ENCODE results near the gene SIVA1.
"Not testable (repeated sequence)": the region's sequence is repeated elsewhere in the genome, so short reads cannot be mapped to it uniquely, and the experiment has no call there.

The SIVA1 gene

DNA sequence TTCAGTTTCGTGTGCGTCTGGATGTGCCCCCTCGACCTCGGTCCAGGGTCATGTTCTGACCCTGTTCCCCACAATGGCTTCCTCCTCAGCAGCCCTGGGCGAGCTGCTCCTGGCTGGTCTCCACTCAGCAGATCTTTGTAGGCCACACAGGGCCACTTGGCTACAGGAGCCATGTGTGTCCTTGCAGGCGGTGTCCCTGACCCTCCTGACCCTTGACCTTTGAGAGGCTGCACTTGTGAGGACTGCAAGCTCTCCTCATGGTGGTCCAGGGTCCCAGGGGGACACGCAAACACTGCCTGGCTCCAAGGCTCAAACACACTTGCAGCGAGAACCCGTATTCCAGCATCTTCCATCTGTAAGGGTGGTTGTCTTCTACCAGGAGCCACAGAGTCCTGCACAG lies 7.5 kb upstream of the SIVA1 start:
- peak overlapping the region; percentile 98 for H3K27ac ChIP-seq
- TF ChIP-seq, protein P1, sequence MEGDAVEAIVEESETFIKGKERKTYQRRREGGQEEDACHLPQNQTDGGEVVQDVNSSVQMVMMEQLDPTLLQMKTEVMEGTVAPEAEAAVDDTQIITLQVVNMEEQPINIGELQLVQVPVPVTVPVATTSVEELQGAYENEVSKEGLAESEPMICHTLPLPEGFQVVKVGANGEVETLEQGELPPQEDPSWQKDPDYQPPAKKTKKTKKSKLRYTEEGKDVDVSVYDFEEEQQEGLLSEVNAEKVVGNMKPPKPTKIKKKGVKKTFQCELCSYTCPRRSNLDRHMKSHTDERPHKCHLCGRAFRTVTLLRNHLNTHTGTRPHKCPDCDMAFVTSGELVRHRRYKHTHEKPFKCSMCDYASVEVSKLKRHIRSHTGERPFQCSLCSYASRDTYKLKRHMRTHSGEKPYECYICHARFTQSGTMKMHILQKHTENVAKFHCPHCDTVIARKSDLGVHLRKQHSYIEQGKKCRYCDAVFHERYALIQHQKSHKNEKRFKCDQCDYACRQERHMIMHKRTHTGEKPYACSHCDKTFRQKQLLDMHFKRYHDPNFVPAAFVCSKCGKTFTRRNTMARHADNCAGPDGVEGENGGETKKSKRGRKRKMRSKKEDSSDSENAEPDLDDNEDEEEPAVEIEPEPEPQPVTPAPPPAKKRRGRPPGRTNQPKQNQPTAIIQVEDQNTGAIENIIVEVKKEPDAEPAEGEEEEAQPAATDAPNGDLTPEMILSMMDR (conservative IDR thresholded peaks at IDR 0.05): no peak

DNA sequence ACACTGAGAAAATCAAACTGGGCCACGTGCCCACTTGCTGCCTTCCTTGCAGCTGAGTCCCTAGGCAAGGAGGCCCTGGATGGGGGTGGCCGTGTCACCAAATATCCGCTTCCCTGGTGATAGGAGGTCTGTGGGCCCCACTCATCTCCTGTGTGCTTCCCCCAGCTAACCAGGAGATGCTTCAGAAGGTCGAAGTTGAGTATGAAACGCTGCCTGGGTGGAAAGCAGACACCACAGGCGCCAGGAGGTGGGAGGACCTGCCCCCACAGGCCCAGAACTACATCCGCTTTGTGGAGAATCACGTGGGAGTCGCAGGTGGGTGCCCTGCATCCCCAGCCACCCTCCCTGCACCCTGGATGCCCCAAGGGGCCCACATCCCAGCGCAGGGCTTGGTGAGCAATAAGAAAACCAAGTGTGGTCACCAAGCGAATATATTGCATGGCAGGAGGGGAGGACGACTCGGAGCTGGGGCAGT lies 6.8 kb upstream of the SIVA1 start:
- H3K27ac ChIP-seq: peak overlapping the region; percentile 98
- TF ChIP-seq, protein P1 (conservative IDR thresholded peaks at IDR 0.05): no peak

DNA sequence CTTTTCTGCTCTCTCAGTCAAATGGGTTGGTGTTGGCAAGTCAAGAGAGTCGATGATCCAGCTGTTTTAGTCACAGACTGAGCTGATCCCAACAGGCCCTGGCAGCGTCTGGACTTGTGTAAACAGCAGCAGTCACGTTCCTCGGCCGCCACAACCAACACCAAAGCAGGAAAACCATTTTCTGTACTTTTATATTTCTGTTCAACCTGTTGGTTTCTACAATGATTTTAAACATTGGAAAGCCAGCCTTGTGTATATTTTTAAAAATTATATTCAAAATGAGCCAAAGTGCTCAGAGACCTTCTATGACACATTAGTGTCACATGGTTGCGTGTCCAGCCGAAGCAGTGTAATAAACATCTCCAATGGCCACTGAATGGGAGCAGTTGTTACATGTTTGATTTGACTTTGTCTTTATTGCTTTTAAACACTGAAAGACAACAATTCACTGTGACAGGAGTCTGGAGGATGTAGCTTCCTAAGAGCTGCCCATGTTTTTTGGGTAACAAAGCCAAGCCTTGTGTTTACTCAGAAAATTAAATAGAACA lies 5.9 kb upstream of the SIVA1 start:
- H3K27ac ChIP-seq: peak overlapping the region; percentile 98
- TF ChIP-seq, protein P1 (conservative IDR thresholded peaks at IDR 0.05): no peak

DNA sequence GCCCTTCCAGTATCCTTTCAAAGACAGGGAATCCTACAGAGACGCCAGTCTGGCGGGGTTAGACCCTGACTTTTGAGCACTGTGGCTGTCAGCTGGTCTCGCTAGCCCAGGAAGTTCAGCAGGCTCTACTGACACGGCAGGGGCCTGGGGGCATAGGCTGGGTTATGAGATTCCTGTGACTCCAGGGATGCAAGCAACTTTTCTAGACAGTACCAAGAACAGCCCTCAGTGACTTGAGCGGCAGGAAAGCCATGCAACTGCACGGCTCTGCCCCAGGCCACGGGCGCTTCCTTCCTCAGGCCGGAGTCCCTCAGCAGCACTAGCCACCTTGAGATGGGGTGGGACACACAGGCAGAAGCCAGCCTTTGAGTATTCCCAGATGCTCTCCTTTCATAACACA lies 5.1 kb upstream of the SIVA1 start:
- TF ChIP-seq, protein P1 (conservative IDR thresholded peaks at IDR 0.05): no peak
- H3K27ac ChIP-seq: peak overlapping the region; percentile 98

DNA sequence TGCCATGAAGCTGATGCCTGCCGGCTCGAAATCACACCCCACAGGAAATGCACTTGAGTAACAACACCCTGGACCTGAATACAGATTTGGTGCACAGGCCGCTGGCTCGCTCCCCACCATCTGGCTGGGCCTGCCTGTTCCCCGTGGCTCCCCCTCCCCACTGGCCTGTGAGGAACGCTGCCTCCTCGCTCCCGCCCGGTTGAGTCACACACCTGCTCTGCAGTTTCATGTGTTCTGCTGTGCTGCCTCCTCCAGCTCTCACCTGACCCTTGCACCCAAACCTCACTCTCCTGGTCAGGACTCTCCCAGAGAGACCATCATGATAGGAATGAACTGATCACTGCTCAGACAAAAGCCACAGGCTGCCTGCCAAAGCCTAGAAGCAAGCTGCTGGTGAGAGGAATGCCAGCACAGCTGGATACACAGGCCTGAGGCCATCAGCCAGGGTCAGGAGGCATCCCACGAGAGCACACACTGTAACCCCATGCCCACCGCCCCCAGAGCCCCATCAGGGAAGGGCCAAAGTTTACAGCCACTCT lies 3.8 kb upstream of the SIVA1 start:
- H3K27ac ChIP-seq: peak overlapping the region; percentile 98

DNA sequence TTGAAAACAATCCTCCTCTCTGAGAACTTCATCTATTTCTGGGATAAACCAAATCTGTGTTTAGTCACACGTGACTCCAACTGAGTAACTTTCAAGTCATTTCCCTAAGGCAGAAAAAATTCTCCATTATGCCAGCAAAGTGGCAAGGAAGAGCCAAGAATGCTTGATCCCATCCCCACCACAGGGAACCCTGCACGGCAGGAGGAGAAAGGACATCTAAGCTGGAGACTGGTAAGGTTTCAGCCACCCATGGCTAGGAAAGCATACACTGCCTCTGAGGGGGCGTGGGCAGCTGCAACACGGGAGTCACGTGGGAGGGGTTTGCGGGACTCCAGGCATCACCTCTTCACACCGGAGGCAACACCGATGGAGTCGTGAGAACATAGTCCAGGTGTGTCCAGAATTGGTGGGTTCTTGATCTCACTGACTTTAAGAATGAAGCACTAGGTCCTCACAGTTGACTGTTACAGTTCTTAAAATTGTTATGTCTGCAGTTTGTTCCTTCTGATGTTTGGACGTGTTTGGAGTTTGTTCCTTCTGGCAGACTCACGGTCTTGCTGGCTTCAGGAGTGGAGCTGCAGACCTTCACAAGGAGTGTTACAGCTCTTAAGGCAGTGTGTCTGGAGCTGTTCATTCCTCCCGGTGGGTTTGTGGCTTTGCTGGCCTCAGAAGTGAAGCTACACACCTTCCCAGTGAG lies 2.7 kb upstream of the SIVA1 start:
- H3K27ac ChIP-seq: peak overlapping the region; percentile 98
- TF ChIP-seq, protein P1 (conservative IDR thresholded peaks at IDR 0.05): no peak

More for the DNA sequence above, 3.8 kb upstream of the SIVA1 start:
- TF ChIP-seq, protein P1 (conservative IDR thresholded peaks at IDR 0.05): no peak

DNA sequence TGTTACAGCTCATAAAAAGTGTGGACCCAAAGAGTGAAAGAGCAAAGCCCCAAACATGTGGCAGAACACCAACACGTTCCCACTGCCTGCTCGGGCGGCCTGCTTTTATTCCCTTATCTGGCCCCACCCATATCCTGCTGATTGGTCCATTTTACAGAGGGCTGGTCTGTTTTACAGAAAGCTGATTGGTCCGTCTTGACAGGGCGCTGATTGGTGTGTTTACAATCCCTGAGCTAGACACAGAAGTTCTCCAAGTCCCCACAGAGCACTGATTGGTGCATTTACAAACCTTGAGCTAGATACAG lies 2.2 kb upstream of the SIVA1 start:
- not testable (repeated sequence) for H3K27ac ChIP-seq
